IMR-90 (cell line): ENCODE data around the gene PNPLA2. TPM values are rescaled to one million over a fixed set of nuclear protein-coding genes. Genes with fewer than 3 reads are reported as not detected.

ENCODE experiments used
- ATAC-seq: fragments of 200-7000 bp; cut with Tn5 transposase; 2 replicates; pipeline ENCODE4 v1.9.1; 2020; ENCODE audit warnings: low read depth, mild to moderate bottlenecking, moderate library complexity
- BruUV-seq: library from RNA; stranded (reverse); fragments of 400-500 nt; replicated peaks from 2 replicates; lab custom pipeline; 2021; lab: Mats Ljungman, UMichigan
- CTCF ChIA-PET: fragments of 300-600 bp; formaldehyde crosslinking; extraction: SDS; loops from one replicate; lab custom pipeline; 2021; ENCODE audit warnings: antibody characterized with exemption; lab: Yijun Ruan, JAX
- POLR2A ChIA-PET: fragments of 300-600 bp; sonication (Branson Sonifier 250); formaldehyde crosslinking; loops from one replicate; lab custom pipeline; 2022; ENCODE audit warnings: antibody characterized with exemption; ENCODE audit not compliant: unreplicated experiment; lab: Charles Lee
- DNase-seq: peaks from one replicate; pipeline ENCODE4 v3.0.0; 2013
- H2AFZ ChIP-seq: replicated peaks from 2 replicates; pipeline ENCODE3; 2013; ENCODE audit warnings: low read length, mild to moderate bottlenecking; ENCODE audit not compliant: poor library complexity
- H2AK5ac ChIP-seq: 2 replicates; pipeline ENCODE4 v1.6.1; 2013; ENCODE audit warnings: low read depth, low read length, inconsistent platforms
- H2AK9ac ChIP-seq: replicated peaks from 2 replicates; pipeline ENCODE3; 2013; ENCODE audit warnings: mild to moderate bottlenecking, low read depth, low read length, moderate library complexity; ENCODE audit not compliant: poor library complexity
- H2BK120ac ChIP-seq: 2 replicates; pipeline ENCODE4 v1.6.1; 2013; ENCODE audit warnings: low read depth, low read length, inconsistent platforms
- H2BK15ac ChIP-seq: 3 replicates; pipeline ENCODE4 v1.6.1; 2013; ENCODE audit warnings: low read depth, low read length, inconsistent platforms
- H2BK20ac ChIP-seq: 2 replicates; pipeline ENCODE4 v1.6.1; 2013; ENCODE audit warnings: low read depth, mild to moderate bottlenecking, inconsistent platforms, low read length, moderate library complexity
- H2BK5ac ChIP-seq: 2 replicates; pipeline ENCODE4 v1.6.1; 2013; ENCODE audit warnings: mild to moderate bottlenecking, low read depth, low read length, inconsistent platforms; ENCODE audit not compliant: poor library complexity, severe bottlenecking
- H3K14ac ChIP-seq: replicated peaks from 2 replicates; pipeline ENCODE4 v1.6.1; 2013; ENCODE audit warnings: low read depth, low read length, inconsistent platforms
- H3K18ac ChIP-seq: 2 replicates; pipeline ENCODE4 v1.6.1; 2013; ENCODE audit warnings: low read depth, low read length, control low read depth
- H3K23ac ChIP-seq: 2 replicates; pipeline ENCODE4 v1.6.1; 2013; ENCODE audit warnings: low read depth, low read length, inconsistent platforms
- H3K27ac ChIP-seq: 2 replicates; pipeline ENCODE4 v1.5.1; 2013; ENCODE audit warnings: mild to moderate bottlenecking, control low read depth, low read length; ENCODE audit not compliant: insufficient read depth
- H3K27me3 ChIP-seq: 2 replicates; pipeline ENCODE4 v1.6.1; 2013; ENCODE audit warnings: low read length; ENCODE audit not compliant: control insufficient read depth, insufficient read depth
- H3K36me3 ChIP-seq: 2 replicates; pipeline ENCODE4 v1.6.1; 2013; ENCODE audit warnings: low read length, mixed read lengths; ENCODE audit not compliant: control insufficient read depth, insufficient read depth
- H3K4ac ChIP-seq: 2 replicates; pipeline ENCODE4 v1.6.1; 2013; ENCODE audit warnings: low read depth, low read length, inconsistent platforms
- H3K4me1 ChIP-seq: 2 replicates; pipeline ENCODE4 v1.6.1; 2013; ENCODE audit warnings: low read length, mixed read lengths; ENCODE audit not compliant: control insufficient read depth, insufficient read depth
- H3K4me2 ChIP-seq: 2 replicates; pipeline ENCODE4 v1.6.1; 2013; ENCODE audit warnings: low read depth, mild to moderate bottlenecking, control low read depth, low read length, moderate library complexity
- H3K4me3 ChIP-seq: 2 replicates; pipeline ENCODE4 v1.5.1; 2013; ENCODE audit warnings: low read depth, mild to moderate bottlenecking, control low read depth, low read length, moderate library complexity; ENCODE audit not compliant: insufficient read depth
- H3K56ac ChIP-seq: 2 replicates; pipeline ENCODE4 v1.6.1; 2013; ENCODE audit warnings: low read length, inconsistent platforms; ENCODE audit not compliant: insufficient read depth; ENCODE audit errors: extremely low read depth
- H3K79me1 ChIP-seq, 2 experiments: 2 replicates each; pipeline ENCODE4 v1.6.1; 2013; ENCODE audit warnings: low read length in 2 of 2, inconsistent platforms in 1 of 2, low read depth in 1 of 2
- H3K9ac ChIP-seq: 2 replicates; pipeline ENCODE4 v1.6.1; 2013; ENCODE audit warnings: low read depth, low read length, control low read depth
- H3K9me1 ChIP-seq: 2 replicates; pipeline ENCODE4 v1.6.1; 2013; ENCODE audit warnings: low read length, inconsistent platforms; ENCODE audit not compliant: insufficient read depth
- H3K9me3 ChIP-seq: 2 replicates; pipeline ENCODE4 v1.6.1; 2013; ENCODE audit warnings: low read length; ENCODE audit not compliant: control insufficient read depth, insufficient read depth
- H4K20me1 ChIP-seq: 2 replicates; pipeline ENCODE4 v1.6.1; 2013; ENCODE audit warnings: low read length, inconsistent platforms; ENCODE audit not compliant: insufficient read depth
- H4K5ac ChIP-seq: 2 replicates; pipeline ENCODE4 v1.6.1; 2013; ENCODE audit warnings: mild to moderate bottlenecking, low read depth, low read length, control low read depth
- H4K8ac ChIP-seq, 2 experiments: 2 replicates each; pipeline ENCODE4 v1.6.1; 2013; ENCODE audit warnings: low read depth in 2 of 2, low read length in 2 of 2, control low read depth in 1 of 2, inconsistent platforms in 1 of 2
- H4K91ac ChIP-seq: 2 replicates; pipeline ENCODE4 v1.6.1; 2013; ENCODE audit warnings: low read depth, low read length, inconsistent platforms; ENCODE audit not compliant: insufficient read depth
- BHLHE40 ChIP-seq: fragments of 150-350 bp; IDR thresholded peaks from 2 replicates; pipeline ENCODE4 v1.6.1; 2016; ENCODE audit warnings: mild to moderate bottlenecking, low read depth, low read length
- CEBPB ChIP-seq: IDR thresholded peaks from 2 replicates; pipeline ENCODE4 v1.6.1; 2012; ENCODE audit warnings: low read depth, low read length, improper control_type of control experiment
- CHD1 ChIP-seq: IDR thresholded peaks from 2 replicates; pipeline ENCODE4 v1.6.1; 2012; ENCODE audit warnings: low read depth, low read length, improper control_type of control experiment
- ELK1 ChIP-seq: fragments of 150-350 bp; IDR thresholded peaks from 2 replicates; pipeline ENCODE4 v1.6.1; 2016; ENCODE audit warnings: low read depth, mild to moderate bottlenecking, low read length, moderate library complexity, borderline replicate concordance
- FOS ChIP-seq: fragments of 150-350 bp; IDR thresholded peaks from 2 replicates; pipeline ENCODE4 v1.6.1; 2016; ENCODE audit warnings: low read depth, low read length
- MAFK ChIP-seq: IDR thresholded peaks from 2 replicates; pipeline ENCODE4 v1.6.1; 2012; ENCODE audit warnings: low read depth, low read length, improper control_type of control experiment
- MAZ ChIP-seq: IDR thresholded peaks from 2 replicates; pipeline ENCODE4 v1.6.1; 2012; ENCODE audit warnings: low read depth, mild to moderate bottlenecking, low read length, improper control_type of control experiment, moderate library complexity, borderline replicate concordance
- MXI1 ChIP-seq: IDR thresholded peaks from 2 replicates; pipeline ENCODE4 v1.6.1; 2012; ENCODE audit warnings: low read depth, mild to moderate bottlenecking, low read length, moderate library complexity, borderline replicate concordance
- NFE2L2 ChIP-seq: fragments of 150-350 bp; IDR thresholded peaks from 2 replicates; pipeline ENCODE4 v1.6.1; 2016; ENCODE audit warnings: low read depth, mild to moderate bottlenecking, low read length
- RCOR1 ChIP-seq: IDR thresholded peaks from 2 replicates; pipeline ENCODE4 v1.6.1; 2012; ENCODE audit warnings: mild to moderate bottlenecking, low read length, improper control_type of control experiment; ENCODE audit not compliant: insufficient replicate concordance
- RFX5 ChIP-seq: IDR thresholded peaks from 2 replicates; pipeline ENCODE4 v1.8.0; 2012; ENCODE audit warnings: low read depth, mild to moderate bottlenecking, low read length, moderate library complexity
- SMC3 ChIP-seq: fragments of 150-350 bp; IDR thresholded peaks from 2 replicates; pipeline ENCODE4 v1.6.1; 2016; ENCODE audit warnings: low read depth, mild to moderate bottlenecking, antibody characterized with exemption, low read length, moderate library complexity
- USF2 ChIP-seq: fragments of 150-350 bp; IDR thresholded peaks from 2 replicates; pipeline ENCODE4 v1.6.1; 2017; ENCODE audit warnings: mild to moderate bottlenecking, antibody characterized with exemption, low read length, low read depth
- WGBS, 2 experiments: methylation state at CpG; one replicate each; pipeline versions ENCODE4 v1.1.5 to v1.1.7; 2013; ENCODE audit warnings: missing lambda C conversion rate in 2 of 2; ENCODE audit not compliant: insufficient read length in 1 of 2; ENCODE audit errors: extremely low coverage in 2 of 2; 5-methylcytosine and 5-hydroxymethylcytosine counted together
- dilution Hi-C: fragments of 300-500 bp; cut with HindIII; formaldehyde crosslinking; loops from one replicate; pipeline ENCODE4 v1.14.3; 2018; ENCODE audit warnings: low sequenced_read_pairs; ENCODE audit not compliant: unreplicated experiment
- in situ Hi-C: fragments of 300-500 bp; cut with MboI; formaldehyde crosslinking; loops from 3 replicates; pipeline ENCODE4 v1.14.3; 2019; ENCODE audit warnings: low sequenced_read_pairs, inconsistent platforms, mixed read lengths
- intact Hi-C: fragments of 100-400 bp; cut with micrococcal nuclease; formaldehyde crosslinking; loops from 2 replicates; pipeline ENCODE4 v1.10.0; 2022
- polyA plus RNA-seq, 3 experiments: library from polyadenylated mRNA; depleted of rRNA; stranded (reverse); fragments of >200 nt; gene quantifications; 2 replicates each; pipeline ENCODE4 v1.2.3, GENCODE V29; 2012; ENCODE audit warnings: low replicate concordance in 1 of 3
- total RNA-seq: library from RNA; depleted of rRNA; stranded (reverse); fragments of >200 nt; gene quantifications from 2 replicates; pipeline ENCODE4 v1.2.3, GENCODE V29; 2012
- TF ChIP-seq, protein P1 (sequence below): conservative IDR thresholded peaks from 2 replicates; pipeline ENCODE4 v1.5.1; 2012; ENCODE audit warnings: mild to moderate bottlenecking, low read depth, low read length, improper control_type of control experiment

PNPLA2 gene
- total and polyA plus RNA-seq, 2 of the 4 experiments (the other 2 are of a cell fraction), result 7.0 to 94.3 TPM

DNA sequence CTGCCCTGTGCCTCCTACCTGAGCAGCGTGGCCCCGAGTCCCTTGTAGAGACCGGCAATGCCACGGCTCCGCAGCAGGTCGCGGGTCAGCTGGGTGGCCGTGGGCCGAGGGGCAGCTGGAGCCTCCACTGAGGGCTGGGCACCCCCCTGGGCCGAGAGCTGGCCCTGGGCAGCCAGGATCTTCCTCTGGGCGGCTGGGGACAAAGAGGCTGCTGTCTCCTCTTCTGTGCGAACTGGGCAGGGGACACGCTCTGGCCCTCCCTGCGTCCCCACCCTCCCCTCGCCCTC is 26.2 kb upstream of the PNPLA2 start:
- H3K23ac ChIP-seq, result no peak overlapping the region
- no peak overlapping the region for H2BK15ac ChIP-seq
- H3K4ac ChIP-seq, result no peak overlapping the region
- peaks cover 13% of the 10 kb centered on the region for H4K20me1 ChIP-seq
- H3K9me1 ChIP-seq, result peaks cover 6% of the 10 kb centered on the region; the same call in 1 of the 2 replicates
- H3K36me3 ChIP-seq, result peaks cover 23% of the 10 kb centered on the region; the same call in 1 of the 2 replicates
- TF ChIP-seq, protein P1, sequence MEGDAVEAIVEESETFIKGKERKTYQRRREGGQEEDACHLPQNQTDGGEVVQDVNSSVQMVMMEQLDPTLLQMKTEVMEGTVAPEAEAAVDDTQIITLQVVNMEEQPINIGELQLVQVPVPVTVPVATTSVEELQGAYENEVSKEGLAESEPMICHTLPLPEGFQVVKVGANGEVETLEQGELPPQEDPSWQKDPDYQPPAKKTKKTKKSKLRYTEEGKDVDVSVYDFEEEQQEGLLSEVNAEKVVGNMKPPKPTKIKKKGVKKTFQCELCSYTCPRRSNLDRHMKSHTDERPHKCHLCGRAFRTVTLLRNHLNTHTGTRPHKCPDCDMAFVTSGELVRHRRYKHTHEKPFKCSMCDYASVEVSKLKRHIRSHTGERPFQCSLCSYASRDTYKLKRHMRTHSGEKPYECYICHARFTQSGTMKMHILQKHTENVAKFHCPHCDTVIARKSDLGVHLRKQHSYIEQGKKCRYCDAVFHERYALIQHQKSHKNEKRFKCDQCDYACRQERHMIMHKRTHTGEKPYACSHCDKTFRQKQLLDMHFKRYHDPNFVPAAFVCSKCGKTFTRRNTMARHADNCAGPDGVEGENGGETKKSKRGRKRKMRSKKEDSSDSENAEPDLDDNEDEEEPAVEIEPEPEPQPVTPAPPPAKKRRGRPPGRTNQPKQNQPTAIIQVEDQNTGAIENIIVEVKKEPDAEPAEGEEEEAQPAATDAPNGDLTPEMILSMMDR, result no peak
- TF ChIP-seq BHLHE40 (no peak), USF2 (no peak), RCOR1 (no peak), MXI1 (no peak), SMC3 (no peak), MAZ (no peak), ELK1 (no peak), CHD1 (no peak), NFE2L2 (no peak), CEBPB (no peak), MAFK (no peak), RFX5 (no peak), FOS (no peak)
- BruUV-seq, result no TSS peak
- ATAC-seq (no peak), DNase-seq (no peak)
- H2AFZ ChIP-seq, result no peak overlapping the region
- intact Hi-C loops (no loop called here), in situ Hi-C loops (no loop called here), dilution Hi-C loops (no loop called here)
- WGBS, 2 experiments, result 95% methylated on average over 11 of the region's 15 CpGs; no CpG with 5 or more reads in 1 of the 2 experiments
- H3K4me1 ChIP-seq, result peaks cover 14% of the 10 kb centered on the region
- no peak overlapping the region for H2BK120ac ChIP-seq
- H3K4me3 ChIP-seq, result no peak overlapping the region
- no peak overlapping the region for H3K4me2 ChIP-seq
- H2AK9ac ChIP-seq, result no peak overlapping the region
- no peak overlapping the region for H3K9ac ChIP-seq
- no peaks in the 10 kb centered on the region for H3K9me3 ChIP-seq
- no peak overlapping the region for H3K18ac ChIP-seq
- CTCF ChIA-PET, result no interaction called here
- H4K91ac ChIP-seq, result no peak overlapping the region
- no peak overlapping the region for H3K14ac ChIP-seq
- no peak overlapping the region for H3K27ac ChIP-seq
- no peak overlapping the region for H3K56ac ChIP-seq
- POLR2A ChIA-PET, result interaction anchor here (0.6 kb wide), 1 partner anchor 89 kb away, joined by 3 read pairs; no protein-coding TSS in a partner anchor
- no peak overlapping the region for H4K5ac ChIP-seq
- no peak overlapping the region for H2BK5ac ChIP-seq
- H4K8ac ChIP-seq, result no peak overlapping the region
- H3K79me1 ChIP-seq, result peaks cover 0 to 27% of the 10 kb centered on the region in 2 experiments; a peak in 3 of 4 replicates
- H2AK5ac ChIP-seq, result no peak overlapping the region
- no peaks in the 10 kb centered on the region for H3K27me3 ChIP-seq
- no peak overlapping the region for H2BK20ac ChIP-seq
